HG02840 (cell line): ENCODE data around the gene SMNDC1.
"Not testable (repeated sequence)": the region's sequence is repeated elsewhere in the genome, so short reads cannot be mapped to it uniquely, and the experiment has no call there.

Source experiments
- ATAC-seq: cut with Tn5 transposase; IDR thresholded peaks from one replicate; pipeline ENCODE4 v1.9.1; 2021; ENCODE audit warnings: mild to moderate bottlenecking, moderate library complexity, moderate number of reproducible peaks; ENCODE audit not compliant: unreplicated experiment, low FRiP score

The SMNDC1 gene

DNA sequence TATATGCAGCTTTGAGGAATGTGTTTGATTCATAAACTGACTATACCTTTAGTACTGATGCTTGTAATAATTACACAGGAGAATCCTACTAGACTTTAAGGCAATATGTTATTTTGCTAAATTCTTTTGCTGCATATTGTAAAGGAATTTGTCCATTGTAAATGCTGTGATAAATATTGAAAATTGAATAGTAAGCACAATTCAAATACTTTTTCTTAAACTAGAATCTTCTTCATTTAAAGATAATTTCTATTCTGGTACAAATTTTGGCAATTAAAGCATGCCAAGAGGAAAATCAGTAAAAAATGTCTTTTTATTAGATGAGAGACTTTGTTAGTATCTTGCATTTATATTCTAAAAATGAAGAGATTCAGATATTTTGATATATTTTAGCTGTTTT lies 45.4 kb downstream of the SMNDC1 start:
- no peak for ATAC-seq

- no peak for ATAC-seq
Observed at GRCh38 chr10:110258542-110258941, 46.2 kb downstream of the SMNDC1 start.

DNA sequence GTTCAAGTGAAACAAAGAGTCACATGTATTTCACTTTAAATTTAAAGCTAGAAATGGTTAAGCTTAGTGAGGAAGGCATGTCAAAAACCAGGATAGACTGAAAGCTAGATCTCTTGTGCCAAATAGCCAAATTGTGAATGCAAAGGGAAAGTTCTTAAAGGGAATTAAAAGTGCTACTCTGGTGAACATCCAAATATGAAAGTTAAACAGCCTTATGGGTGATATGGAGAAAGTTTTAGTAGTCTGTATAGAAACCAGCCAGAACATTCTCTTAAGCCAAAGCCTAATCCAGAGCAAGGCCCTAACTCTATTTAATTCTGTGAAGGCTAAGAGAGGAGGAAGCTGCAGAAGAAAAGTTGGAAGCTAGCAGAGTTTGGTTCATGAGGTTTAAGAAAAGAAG lies 50.3 kb downstream of the SMNDC1 start:
- no peak for ATAC-seq

DNA sequence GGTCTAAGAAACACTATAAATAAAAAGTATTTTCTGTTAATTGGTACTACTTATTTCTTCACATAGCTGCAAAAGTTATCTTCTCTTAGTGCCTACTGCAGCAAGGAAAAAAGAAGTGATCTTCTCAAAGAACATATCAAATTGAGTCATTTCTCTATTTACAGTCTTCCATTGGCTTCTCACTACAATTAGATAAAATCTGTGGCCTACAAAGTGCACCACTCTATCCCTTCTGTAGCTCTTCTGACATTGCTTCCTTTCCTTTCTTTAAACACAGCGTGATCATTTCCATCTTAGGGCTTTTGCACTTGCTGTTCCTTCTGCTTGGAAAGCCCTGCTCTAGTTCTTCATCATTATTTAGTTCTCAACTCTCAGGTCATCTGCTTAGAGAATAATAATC lies 52.6 kb downstream of the SMNDC1 start:
- no peak for ATAC-seq

DNA sequence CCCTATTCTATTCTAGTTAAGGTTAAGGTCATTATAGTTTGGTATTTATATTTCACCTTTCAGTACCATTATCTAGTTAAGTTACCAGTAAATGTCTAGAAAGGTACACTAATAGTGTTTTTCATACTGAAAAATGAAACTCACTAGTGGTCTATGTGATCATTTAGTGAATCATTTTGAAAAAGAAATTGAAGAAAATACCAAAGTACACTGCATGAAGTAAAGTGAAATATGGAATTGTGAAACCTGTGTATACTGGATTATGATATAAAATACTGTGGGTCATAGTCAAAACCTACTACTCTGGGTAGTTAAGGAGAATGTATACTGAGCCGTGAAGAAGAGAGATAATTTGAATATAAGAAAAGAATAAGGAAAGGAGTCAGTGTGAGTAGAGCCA lies 53.3 kb downstream of the SMNDC1 start:
- ATAC-seq, result peak; percentile 88

DNA sequence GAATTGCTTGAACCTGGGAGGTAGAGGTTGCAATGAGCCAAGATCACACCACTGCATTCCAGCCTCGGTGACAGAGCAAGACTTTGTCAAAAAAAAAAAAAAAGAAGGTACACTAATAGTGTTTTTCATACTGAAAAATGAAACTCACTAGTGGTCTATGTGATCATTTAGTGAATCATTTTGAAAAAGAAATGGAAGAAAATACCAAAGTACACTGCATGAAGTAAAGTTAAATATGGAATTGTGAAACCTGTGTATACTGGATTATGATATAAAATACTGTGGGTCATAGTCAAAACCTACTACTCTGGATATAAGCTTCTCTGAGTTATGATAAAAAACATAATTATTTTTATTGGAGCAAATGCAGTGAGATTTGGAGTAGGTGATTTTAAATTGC lies 55.2 kb downstream of the SMNDC1 start:
- not testable (repeated sequence) for ATAC-seq

DNA sequence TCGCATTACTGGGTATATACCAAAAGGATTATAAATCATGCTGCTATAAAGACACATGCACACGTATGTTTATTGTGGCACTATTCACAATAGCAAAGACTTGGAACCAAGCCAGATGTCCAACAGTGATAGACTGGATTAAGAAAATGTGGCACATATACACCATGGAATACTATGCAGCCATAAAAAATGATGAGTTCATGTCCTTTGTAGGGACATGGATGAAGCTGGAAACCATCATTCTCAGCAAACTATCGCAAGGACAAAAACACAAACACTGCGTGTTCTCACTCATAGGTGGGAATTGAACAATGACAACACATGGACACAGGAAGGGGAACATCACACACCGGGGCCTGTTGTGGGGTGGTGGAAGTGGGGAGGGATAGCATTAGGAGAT lies 56.9 kb downstream of the SMNDC1 start:
- ATAC-seq, result not testable (repeated sequence)

DNA sequence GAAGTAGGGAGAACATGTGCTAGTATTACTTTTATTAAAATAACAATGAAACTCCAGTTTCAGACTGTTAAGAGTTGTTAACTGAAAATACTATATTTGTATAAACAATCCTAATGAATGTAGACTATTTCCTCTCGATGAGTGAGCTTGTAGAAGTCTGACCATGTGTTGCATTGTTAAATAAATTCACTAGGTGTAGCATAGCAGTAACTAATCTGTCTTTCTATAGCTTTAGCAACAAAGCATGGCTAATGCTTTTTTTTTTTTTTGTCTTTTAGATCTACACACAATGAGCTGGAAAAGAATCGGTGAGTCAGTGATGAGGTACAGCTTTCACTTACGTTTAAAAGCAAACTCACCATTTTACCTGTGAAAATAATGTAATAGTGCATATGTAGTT lies 60.2 kb downstream of the SMNDC1 start:
- no peak for ATAC-seq

- no peak for ATAC-seq
Observed at GRCh38 chr10:110242511-110242910, 62.2 kb downstream of the SMNDC1 start.

GRCh38 chr10:110241841-110242240 lies 62.9 kb downstream of the SMNDC1 start:
- no peak for ATAC-seq

GRCh38 chr10:110241407-110241806 lies 63.3 kb downstream of the SMNDC1 start:
- ATAC-seq, result no peak
